Epithelial cell of proximal tubule (primary cell): ENCODE results near the gene FLT3. TPM values are rescaled to one million over a fixed set of nuclear protein-coding genes. Genes with fewer than 3 reads are reported as not detected.

Source experiments
- DNase-seq: peaks from one replicate; pipeline ENCODE4 v3.0.0-alpha.2; 2011; ENCODE audit warnings: low read depth
- H3K4me3 ChIP-seq: 2 replicates; pipeline ENCODE4 v1.5.1; 2011; ENCODE audit warnings: low read depth, mild to moderate bottlenecking, low read length
- CTCF ChIP-seq: conservative IDR thresholded peaks from 2 replicates; pipeline ENCODE4 v1.5.1; 2012; ENCODE audit warnings: low read depth, mild to moderate bottlenecking, low read length
- total RNA-seq: library from RNA; depleted of rRNA; stranded (reverse); fragments of >200 nt; gene quantifications from 2 replicates; pipeline ENCODE4 v1.2.3, GENCODE V29; 2015

Gene FLT3
- total RNA-seq, 1 donor from 2014 or later, result 0.58 TPM

- H3K4me3 ChIP-seq, result no peak within 1 kb of the TSS
- no peak for DNase-seq
- TF ChIP-seq CTCF, result no peak
Observed at GRCh38 chr13:27988520-27988919, 111.9 kb downstream of the FLT3 start, which contains the start of gene URAD. URAD (minus strand) TSS chr13:27988693; CDS start chr13:27988637, 56 bp downstream.

GRCh38 chr13:27985600-27985999, 114.8 kb downstream of the FLT3 start:
- H3K4me3 ChIP-seq, result no peak overlapping the region
- no peak for TF ChIP-seq CTCF
- no peak for DNase-seq

GRCh38 chr13:27982361-27982760, 118.0 kb downstream of the FLT3 start:
- no peak overlapping the region for H3K4me3 ChIP-seq
- DNase-seq, result no peak
- TF ChIP-seq CTCF, result no peak

GRCh38 chr13:27981006-27981708, 119.2 kb downstream of the FLT3 start:
- TF ChIP-seq CTCF, result no peak
- H3K4me3 ChIP-seq, result no peak overlapping the region
- no peak for DNase-seq

GRCh38 chr13:27980280-27980998, 119.9 kb downstream of the FLT3 start:
- TF ChIP-seq CTCF, result no peak
- DNase-seq, result no peak
- H3K4me3 ChIP-seq, result no peak overlapping the region

GRCh38 chr13:27979765-27980279, 120.6 kb downstream of the FLT3 start:
- no peak for TF ChIP-seq CTCF
- no peak for DNase-seq
- H3K4me3 ChIP-seq, result no peak overlapping the region
